Endothelial cell of umbilical vein (primary cell): ENCODE measurements around the gene SCIN.

Source experiments
- CTCF ChIP-seq, 2 donors: IDR thresholded peaks; 1 replicate in 1 of 2; 2 replicates in 1 of 2; pipeline ENCODE4 v1.5.1; 2011; ENCODE audit warnings: low read length in 2 of 2, mild to moderate bottlenecking in 2 of 2, moderate library complexity in 2 of 2, control low read depth in 1 of 2, inconsistent platforms in 1 of 2, low read depth in 1 of 2; ENCODE audit not compliant: insufficient read depth in 1 of 2; ENCODE audit errors: extremely low read depth in 1 of 2
- JUN ChIP-seq: IDR thresholded peaks from 2 replicates; pipeline ENCODE4 v1.6.1; 2011; ENCODE audit warnings: borderline replicate concordance, low read depth; ENCODE audit not compliant: insufficient read length, insufficient read depth
- MYC ChIP-seq: IDR thresholded peaks from one replicate; pipeline ENCODE4 v1.6.1; 2011; ENCODE audit warnings: mild to moderate bottlenecking, low read depth, low read length
- POLR2A ChIP-seq: IDR thresholded peaks from 2 replicates; pipeline ENCODE4 v1.6.1; 2012; ENCODE audit warnings: low read depth, mild to moderate bottlenecking, control low read depth, low read length

GRCh38 chr7:12572941-12573575, 2.5 kb downstream of the SCIN start:
- no peak for TF ChIP-seq JUN
- no peak for TF ChIP-seq MYC
- no peak for TF ChIP-seq CTCF (IDR thresholded peaks at IDR 0.05; ENCODE audit: extremely low read depth in 1 of 2, insufficient read depth in 1 of 2, low read depth in 1 of 2, low read length in 2 of 2)
- TF ChIP-seq POLR2A = no peak
